Measurements from ENCODE around the gene IL37.

DNA sequence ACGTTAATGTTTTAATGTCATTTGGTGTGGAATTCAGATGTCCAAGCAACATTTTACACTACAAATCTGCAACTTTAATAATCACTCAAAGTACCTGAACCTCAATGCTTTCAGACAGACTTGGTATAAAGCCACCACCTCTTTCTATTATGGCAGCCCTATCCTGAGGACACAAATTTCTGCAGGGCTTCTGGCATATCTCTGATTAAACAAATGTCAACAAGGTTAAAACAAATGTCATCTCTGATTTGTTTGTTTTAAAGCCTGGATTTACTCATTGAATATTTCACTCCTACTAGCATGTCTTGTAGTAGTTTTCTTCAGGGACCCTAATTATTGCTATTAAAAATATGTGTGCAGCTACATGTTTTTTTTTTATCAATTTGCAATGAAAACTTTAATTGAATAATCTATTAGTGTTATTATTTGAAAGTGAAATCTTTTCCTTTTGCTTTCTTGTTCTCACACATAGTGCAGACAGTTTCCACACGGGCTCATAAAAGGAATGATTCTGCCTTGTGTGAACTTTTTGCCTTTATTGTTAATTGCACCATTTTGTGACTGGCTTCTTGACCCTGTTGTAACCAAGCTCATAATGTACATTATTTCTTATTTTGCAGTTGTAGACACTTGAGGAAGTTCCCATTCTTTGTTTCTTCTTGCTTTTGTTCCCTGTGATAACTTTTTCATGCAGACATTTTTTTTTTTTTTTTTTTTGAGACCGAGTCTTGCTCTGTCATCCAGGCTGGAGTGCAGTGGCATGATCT is 30.1 kb downstream of the IL37 start:
- TF ChIP-seq ARNT (IDR thresholded peaks at IDR 0.05) (no peak), LEF1 (IDR thresholded peaks at IDR 0.05; ENCODE audit: borderline replicate concordance) (no peak), FOXM1 (IDR thresholded peaks at IDR 0.05; ENCODE audit: borderline replicate concordance) (no peak)

Measured in HEK293T (cell line).